Measurements from ENCODE around the gene GORAB. TPM values are rescaled to one million over a fixed set of nuclear protein-coding genes. Genes with fewer than 3 reads are reported as not detected.

GORAB gene
- total RNA-seq, 1 experiment from 2014 or later, result 10.9 TPM

GRCh38 chr1:170559166-170559565 lies 27.2 kb downstream of the GORAB start:
- peaks cover 9% of the 10 kb centered on the region; the same call in 1 of the 2 replicates for H3K4me1 ChIP-seq
- DNase-seq, result no peak
- H3K27ac ChIP-seq, result no peak overlapping the region

DNA sequence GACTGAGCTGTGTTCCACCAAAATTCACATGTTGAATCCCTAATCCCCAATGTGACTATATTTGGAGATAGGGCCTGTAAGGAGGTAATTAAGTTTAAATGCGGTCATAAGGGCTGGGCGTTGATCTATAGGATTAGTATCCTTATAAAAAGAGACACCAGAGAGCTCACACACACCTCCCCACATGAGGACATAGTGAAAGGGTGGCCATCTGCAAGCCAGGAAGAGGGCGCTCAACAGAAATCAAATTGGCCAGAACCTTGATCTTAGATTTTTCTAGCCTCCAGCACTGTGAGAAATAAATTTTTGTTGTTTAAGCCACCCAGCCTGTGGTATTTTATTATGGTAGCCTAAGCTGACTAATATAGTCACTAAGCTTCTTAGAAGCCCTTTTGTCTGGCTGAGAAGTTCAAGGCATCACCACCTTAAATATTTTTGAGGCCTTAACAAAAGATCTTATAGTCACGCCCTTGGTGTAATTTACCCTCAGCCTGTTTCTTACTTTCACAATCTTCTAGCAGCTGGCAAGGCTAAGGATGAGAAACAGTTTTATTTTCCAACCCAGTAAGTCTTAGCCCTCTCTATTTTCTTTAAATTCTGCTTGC lies 28.8 kb downstream of the GORAB start:
- Histone ChIP-seq H3K4me1 (peaks cover 9% of the 10 kb centered on the region; the same call in 1 of the 2 replicates), H3K27ac (no peak overlapping the region), H3K4me3 (no peak overlapping the region), H3K9me3 (replicated peaks) (no peaks in the 10 kb centered on the region), H3K27me3 (no peaks in the 10 kb centered on the region), H3K36me3 (no peaks in the 10 kb centered on the region)
- DNase-seq, result no peak

More at GRCh38 chr1:170559166-170559565, 27.2 kb downstream of the GORAB start:
- no peaks in the 10 kb centered on the region for H3K9me3 ChIP-seq (replicated peaks)
- H3K27me3 ChIP-seq, result no peaks in the 10 kb centered on the region
- H3K4me3 ChIP-seq, result no peak overlapping the region
- H3K36me3 ChIP-seq, result no peaks in the 10 kb centered on the region

DNA sequence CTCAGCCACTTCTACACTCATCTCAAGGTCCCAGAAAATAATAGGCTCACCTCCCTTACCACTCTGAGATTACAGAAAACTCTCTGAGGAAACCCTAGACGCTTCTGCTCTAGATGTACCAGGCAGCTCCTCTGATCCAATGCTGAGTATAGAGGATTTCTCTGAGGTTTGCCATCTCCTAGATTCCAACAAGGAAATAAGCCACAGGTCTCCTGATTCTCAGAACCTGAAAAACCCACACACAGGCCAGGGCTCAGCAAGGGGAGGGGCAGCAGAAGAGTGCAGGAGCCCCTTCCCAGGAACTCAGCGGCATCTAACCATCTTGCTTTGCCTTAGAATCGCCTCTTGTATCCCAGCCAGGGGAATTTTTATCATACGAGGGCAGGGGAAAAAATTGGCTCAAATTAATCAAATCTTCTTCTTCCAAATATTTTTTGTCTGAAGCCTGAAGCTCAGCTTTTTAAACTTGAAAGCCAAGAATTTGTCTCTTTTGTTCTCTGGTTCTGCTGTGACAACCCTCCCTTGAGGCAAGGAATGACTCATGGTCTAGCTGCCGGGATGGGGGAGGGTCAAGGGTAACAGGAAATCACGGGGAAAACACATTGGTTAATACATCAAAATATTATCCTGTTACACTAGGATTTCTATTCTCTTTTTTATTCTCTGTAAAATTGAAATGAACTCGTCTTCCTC lies 30.8 kb downstream of the GORAB start:
- DNase-seq, result peak; percentile 35 to 48
- Histone ChIP-seq H3K9me3 (replicated peaks) (no peaks in the 10 kb centered on the region), H3K27ac (peak overlapping the region; percentile 16; the same call in 1 of the 2 replicates), H3K4me3 (peak overlapping the region; percentile 24; the same call in 1 of the 2 replicates), H3K36me3 (no peaks in the 10 kb centered on the region), H3K4me1 (peaks cover 9% of the 10 kb centered on the region; the same call in 1 of the 2 replicates), H3K27me3 (no peaks in the 10 kb centered on the region)

DNA sequence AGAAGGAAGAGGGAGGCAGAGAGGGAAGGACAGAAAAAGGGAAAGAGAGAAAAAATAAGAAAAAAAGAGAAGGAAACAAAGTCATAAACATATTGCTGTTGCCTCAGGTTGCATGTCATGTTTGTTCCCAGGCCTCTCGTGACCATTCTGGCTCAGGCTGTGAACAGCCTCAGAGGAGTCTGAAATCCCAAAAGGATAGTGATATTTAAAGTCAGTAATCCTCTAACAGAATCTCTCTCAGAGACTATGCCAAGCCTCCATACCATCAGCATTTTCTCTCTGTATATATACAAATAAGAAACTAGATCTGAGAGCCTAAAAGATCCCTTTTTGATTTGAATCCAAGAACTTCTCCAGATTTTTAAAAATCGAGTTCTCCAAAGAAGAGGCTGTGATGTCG lies 35.2 kb downstream of the GORAB start:
- no peak for DNase-seq
- Histone ChIP-seq H3K27me3 (no peaks in the 10 kb centered on the region), H3K36me3 (no peaks in the 10 kb centered on the region), H3K9me3 (replicated peaks) (no peaks in the 10 kb centered on the region), H3K27ac (no peak overlapping the region), H3K4me1 (peaks cover 9% of the 10 kb centered on the region; the same call in 1 of the 2 replicates), H3K4me3 (no peak overlapping the region)

DNA sequence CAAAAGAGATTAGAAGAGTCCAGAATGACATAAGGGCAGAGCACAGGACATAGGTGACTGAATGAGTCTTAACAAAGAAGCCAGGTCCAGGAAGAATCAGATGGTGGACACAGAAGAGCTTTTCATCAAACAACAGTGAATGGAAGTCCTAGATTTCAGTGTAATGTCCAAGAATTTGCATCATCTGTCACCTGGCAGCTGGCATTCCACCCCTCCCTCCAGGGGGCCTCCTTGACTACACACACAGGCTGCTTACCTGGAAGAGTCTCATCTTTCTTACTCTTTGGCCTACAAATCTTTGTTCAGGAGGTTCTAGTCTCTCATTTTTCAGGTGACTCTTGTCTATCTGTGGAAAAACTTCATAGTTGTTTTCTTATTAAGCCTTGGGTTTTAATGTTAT lies 36.2 kb downstream of the GORAB start:
- H3K27me3 ChIP-seq, result no peaks in the 10 kb centered on the region
- H3K4me3 ChIP-seq, result no peak overlapping the region
- H3K4me1 ChIP-seq, result peaks cover under 1% of the 10 kb centered on the region; the same call in 1 of the 2 replicates
- H3K9me3 ChIP-seq (replicated peaks), result no peaks in the 10 kb centered on the region
- no peak for DNase-seq
- H3K27ac ChIP-seq, result no peak overlapping the region
- no peaks in the 10 kb centered on the region for H3K36me3 ChIP-seq

GRCh38 chr1:170576980-170577379 lies 45.0 kb downstream of the GORAB start:
- Histone ChIP-seq H3K36me3 (no peaks in the 10 kb centered on the region), H3K27me3 (no peaks in the 10 kb centered on the region), H3K9me3 (replicated peaks) (no peaks in the 10 kb centered on the region), H3K4me3 (no peak overlapping the region), H3K27ac (no peak overlapping the region), H3K4me1 (no peaks in the 10 kb centered on the region)
- no peak for DNase-seq

DNA sequence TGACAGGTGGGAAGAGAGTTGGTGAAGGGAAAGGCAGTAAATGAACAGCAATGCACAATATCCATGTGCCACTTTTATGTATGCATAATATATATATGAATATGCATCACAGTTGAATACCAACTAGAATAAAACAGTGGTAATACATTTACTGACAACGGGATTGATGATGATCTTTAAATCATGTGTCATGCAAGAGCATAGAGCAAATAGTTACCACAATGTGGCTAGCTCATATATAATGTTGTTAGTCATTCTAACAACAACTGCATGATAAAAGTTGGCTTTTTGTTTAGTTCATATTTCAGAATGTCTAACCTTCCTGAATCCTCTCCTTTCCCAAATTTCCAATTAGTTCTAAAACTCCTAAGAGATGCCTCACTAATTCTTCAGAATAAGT lies 46.4 kb downstream of the GORAB start:
- DNase-seq, result no peak
- H3K4me1 ChIP-seq, result no peaks in the 10 kb centered on the region
- H3K9me3 ChIP-seq (replicated peaks), result no peaks in the 10 kb centered on the region
- no peak overlapping the region for H3K27ac ChIP-seq
- H3K4me3 ChIP-seq, result no peak overlapping the region
- H3K27me3 ChIP-seq, result no peaks in the 10 kb centered on the region
- H3K36me3 ChIP-seq, result no peaks in the 10 kb centered on the region

DNA sequence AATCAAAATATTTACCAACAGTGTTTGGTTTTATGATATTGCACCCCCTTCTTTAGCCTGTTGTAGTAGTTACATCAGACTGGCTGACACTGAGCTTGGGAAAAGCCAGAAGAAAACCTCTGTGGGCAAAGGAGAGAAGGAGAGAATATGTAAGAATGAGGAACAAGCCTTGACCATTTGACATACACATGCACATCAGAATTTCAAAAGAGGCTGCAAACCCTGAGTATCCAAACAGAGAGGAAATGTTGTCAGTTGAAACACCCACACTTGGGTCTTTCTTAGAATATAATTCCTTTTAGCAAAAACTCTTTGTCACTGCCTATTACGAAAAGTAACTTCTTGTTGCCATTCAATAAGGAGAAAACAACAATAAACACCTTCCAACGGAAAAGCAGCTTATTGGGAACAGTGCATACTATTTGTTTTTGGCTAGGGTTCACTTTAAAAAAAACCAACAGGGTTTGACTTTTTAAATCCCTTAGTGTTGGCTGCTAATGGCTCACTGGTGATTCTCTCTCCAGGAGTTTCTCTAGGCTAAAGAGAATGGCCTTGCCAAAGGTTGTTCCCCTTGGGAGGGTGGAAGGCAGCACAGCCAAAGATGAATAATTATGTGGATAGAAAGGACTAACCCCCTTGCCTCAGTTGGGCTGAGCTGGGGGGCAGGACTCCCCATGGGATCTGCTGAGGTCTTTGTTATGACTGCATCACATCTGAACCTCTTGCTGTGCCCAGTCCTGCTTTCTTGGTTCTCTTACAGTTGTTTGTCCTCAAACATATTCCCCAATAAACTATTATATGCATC lies 48.9 kb downstream of the GORAB start:
- Histone ChIP-seq H3K27ac (no peak overlapping the region), H3K4me3 (no peak overlapping the region), H3K9me3 (replicated peaks) (no peaks in the 10 kb centered on the region), H3K36me3 (no peaks in the 10 kb centered on the region), H3K4me1 (no peaks in the 10 kb centered on the region), H3K27me3 (no peaks in the 10 kb centered on the region)
- DNase-seq, result no peak

DNA sequence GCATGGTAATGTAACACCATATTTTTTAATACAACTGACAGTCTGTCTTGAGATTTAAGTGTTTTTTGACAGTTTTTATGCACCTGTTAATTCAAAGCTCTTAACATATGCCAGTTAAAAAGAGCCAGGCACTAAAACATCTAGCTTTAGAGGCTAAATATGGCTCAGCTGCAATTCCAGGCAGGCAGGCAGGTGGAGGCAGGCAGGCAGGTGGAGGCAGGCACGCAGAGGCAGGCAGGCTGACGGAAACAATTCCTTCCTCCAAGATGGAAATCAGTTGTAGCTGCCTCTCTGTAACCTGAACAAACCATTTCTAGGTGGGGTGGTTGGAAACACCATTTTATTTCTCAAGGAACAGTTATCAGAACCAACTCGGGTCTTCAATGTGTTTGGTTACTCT lies 51.2 kb downstream of the GORAB start:
- H3K9me3 ChIP-seq (replicated peaks), result no peaks in the 10 kb centered on the region
- H3K27me3 ChIP-seq, result no peaks in the 10 kb centered on the region
- H3K4me1 ChIP-seq, result no peaks in the 10 kb centered on the region
- DNase-seq, result no peak
- no peak overlapping the region for H3K4me3 ChIP-seq
- no peak overlapping the region for H3K27ac ChIP-seq
- no peaks in the 10 kb centered on the region for H3K36me3 ChIP-seq

DNA sequence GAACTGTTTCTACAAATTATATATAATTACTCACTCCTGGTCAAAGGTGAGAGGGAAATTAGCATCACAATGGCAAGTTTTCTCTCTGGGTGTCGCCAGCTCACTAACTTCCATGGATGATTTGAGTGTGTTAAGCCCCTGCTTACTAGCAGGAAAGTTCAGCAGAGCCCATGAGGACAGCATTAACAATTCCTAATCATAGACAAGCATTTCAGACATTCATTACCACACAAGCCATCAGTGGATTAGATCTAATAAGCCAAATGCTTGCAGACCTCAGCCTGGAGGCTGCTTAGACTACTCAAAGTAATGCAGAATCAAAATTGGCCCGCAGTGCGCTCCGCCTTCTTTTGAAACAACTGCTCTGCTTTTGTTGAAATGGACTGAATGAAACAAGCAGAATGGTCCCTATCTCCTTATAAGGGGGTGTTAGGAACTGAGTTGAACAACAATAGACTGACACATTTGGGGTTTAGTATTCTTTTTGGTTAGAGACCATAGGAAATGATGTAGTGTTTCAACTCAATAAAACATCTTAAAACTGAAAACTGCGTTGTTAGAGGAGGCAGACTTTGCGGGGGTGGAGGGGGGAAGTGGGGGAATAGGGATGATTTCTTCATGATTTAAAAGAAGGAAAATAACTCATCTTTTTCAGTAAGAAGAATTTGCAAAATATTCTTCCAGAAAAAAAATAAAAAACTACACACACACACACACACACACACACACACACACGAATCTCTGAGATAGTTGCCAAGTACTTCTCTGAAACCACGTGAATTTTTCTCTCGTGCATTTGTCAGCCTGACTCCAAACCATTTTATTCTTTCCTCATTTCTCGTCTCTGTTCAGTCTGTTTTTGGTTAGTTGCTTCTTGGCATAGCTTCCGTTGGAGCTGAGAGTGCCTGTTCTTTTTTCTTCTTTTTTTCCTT lies 54.6 kb downstream of the GORAB start:
- no peak overlapping the region for H3K4me3 ChIP-seq
- DNase-seq, result no peak
- no peak overlapping the region for H3K27ac ChIP-seq

GRCh38 chr1:170587253-170587593 lies 55.3 kb downstream of the GORAB start:
- no peak overlapping the region for H3K4me3 ChIP-seq
- H3K36me3 ChIP-seq, result no peaks in the 10 kb centered on the region
- no peaks in the 10 kb centered on the region for H3K27me3 ChIP-seq
- no peaks in the 10 kb centered on the region for H3K4me1 ChIP-seq
- no peaks in the 10 kb centered on the region for H3K9me3 ChIP-seq (replicated peaks)
- H3K27ac ChIP-seq, result no peak overlapping the region
- DNase-seq, result no peak

More for the DNA sequence above, 54.6 kb downstream of the GORAB start:
- Histone ChIP-seq H3K27me3 (no peaks in the 10 kb centered on the region), H3K36me3 (no peaks in the 10 kb centered on the region), H3K9me3 (replicated peaks) (no peaks in the 10 kb centered on the region), H3K4me1 (no peaks in the 10 kb centered on the region)

GRCh38 chr1:170590921-170591705 lies 59.1 kb downstream of the GORAB start:
- H3K36me3 ChIP-seq, result no peaks in the 10 kb centered on the region
- DNase-seq, result no peak
- H3K27me3 ChIP-seq, result no peaks in the 10 kb centered on the region
- no peaks in the 10 kb centered on the region for H3K9me3 ChIP-seq (replicated peaks)
- H3K27ac ChIP-seq, result no peak overlapping the region
- no peaks in the 10 kb centered on the region for H3K4me1 ChIP-seq
- H3K4me3 ChIP-seq, result no peak overlapping the region

DNA sequence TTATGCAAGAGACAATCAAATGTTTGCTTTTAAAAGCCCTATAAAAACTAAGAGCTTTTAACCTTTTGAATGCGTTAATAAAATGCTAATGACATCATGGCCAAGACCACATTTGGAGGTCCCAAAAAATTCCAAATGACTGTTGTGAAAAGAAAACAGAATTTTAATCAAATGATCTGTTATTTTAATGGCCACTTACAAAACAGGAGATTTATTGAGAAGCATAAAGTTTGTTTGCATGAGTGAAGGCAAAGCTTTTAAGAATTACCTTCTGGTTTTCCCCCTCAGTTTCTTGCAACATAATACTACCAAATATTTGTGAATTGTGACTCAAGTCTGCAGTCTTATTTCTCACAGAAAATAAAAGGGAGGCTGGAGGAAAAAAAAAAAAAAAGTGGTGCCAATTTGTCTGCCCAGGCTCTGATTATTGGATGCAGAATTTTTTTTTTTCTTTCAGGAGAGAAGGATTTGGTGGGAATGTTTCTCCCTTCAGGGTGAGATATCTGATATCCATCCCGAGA lies 60.7 kb downstream of the GORAB start:
- H3K36me3 ChIP-seq, result no peaks in the 10 kb centered on the region
- no peak for DNase-seq
- H3K27me3 ChIP-seq, result no peaks in the 10 kb centered on the region
- no peak overlapping the region for H3K27ac ChIP-seq
- no peaks in the 10 kb centered on the region for H3K9me3 ChIP-seq (replicated peaks)
- H3K4me1 ChIP-seq, result no peaks in the 10 kb centered on the region
- H3K4me3 ChIP-seq, result no peak overlapping the region
